Upper lobe of left lung (tissue), 4 donors: ENCODE measurements around the gene CELA2B.

Experiments used
- CTCF ChIP-seq, 6 experiments: fragments of 450-650 bp in 4 of 6; fragments of 200-600 bp in 2 of 6; sonication (generic) in 2 of 6; IDR thresholded peaks; one replicate each; pipeline ENCODE4 v1.5.1; 2016 to 2019; ENCODE audit warnings: antibody characterized with exemption in 6 of 6
- EP300 ChIP-seq, 4 donors: sonication (generic); formaldehyde crosslinking; IDR thresholded peaks; one replicate each; pipeline ENCODE4 v1.5.1; 2017; ENCODE audit warnings: antibody characterized with exemption in 4 of 4, control low read depth in 2 of 4
- POLR2A ChIP-seq, 4 donors: fragments of 450-650 bp; IDR thresholded peaks; one replicate each; pipeline ENCODE4 v1.5.1; 2016 to 2017; ENCODE audit warnings: antibody characterized with exemption in 4 of 4, mild to moderate bottlenecking in 2 of 4
- POLR2AphosphoS5 ChIP-seq, 2 donors: sonication (generic); formaldehyde crosslinking; IDR thresholded peaks; one replicate each; pipeline ENCODE4 v1.5.1; 2017; ENCODE audit warnings: antibody characterized with exemption in 2 of 2

- TF ChIP-seq POLR2AphosphoS5 (IDR thresholded peaks at IDR 0.05) (no peak), CTCF (IDR thresholded peaks at IDR 0.05) (no peak), EP300 (IDR thresholded peaks at IDR 0.05) (no peak), POLR2A (IDR thresholded peaks at IDR 0.05) (no peak)
These were observed 36.6 kb upstream of the CELA2B start for GRCh38 chr1:15439325-15439724.
